ENCODE measurements around the gene TPCN1.

Gene TPCN1

DNA sequence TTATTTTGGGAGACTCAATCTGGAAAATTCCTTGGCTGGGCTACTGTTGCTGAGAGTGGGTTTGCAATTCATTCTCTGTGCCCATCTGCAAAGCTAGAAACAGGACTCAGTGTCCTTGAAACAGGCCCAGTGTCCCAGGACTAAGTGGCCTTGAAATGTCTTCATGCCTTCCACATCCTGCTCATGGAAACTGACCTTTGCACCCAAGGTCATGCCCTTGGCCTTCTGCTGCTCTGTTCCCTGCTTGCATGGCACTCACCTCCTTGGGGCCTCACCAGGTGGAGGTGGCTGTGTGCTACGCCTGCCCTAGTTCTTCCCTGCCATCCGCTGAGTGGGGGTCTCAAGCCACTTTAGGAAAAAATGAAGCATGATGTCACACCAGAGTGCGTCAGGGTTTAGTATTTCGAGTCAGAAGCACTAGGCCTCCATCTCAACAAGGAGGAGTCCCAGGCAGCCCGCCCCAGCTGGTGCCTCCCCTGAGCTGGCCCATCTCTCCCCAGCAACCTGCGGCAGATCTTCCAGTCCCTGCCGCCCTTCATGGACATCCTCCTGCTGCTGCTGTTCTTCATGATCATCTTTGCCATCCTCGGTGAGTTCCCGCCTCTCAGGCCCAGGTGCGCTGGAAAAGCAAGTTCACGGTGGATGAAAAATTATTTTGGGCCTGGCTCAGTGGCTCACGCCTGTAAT lies 48.1 kb downstream of the TPCN1 start:
- no peak for DNase-seq (ENCODE audit: low spot score in 2 of 2)
- Mint-ChIP-seq H3K36me3 (peaks cover 7% of the 10 kb centered on the region), H3K4me3 (no peak overlapping the region), H3K27ac (no peak overlapping the region), H3K9me3 (no peaks in the 10 kb centered on the region), H3K4me1 (peaks cover 12% of the 10 kb centered on the region)
- ATAC-seq, result no peak

DNA sequence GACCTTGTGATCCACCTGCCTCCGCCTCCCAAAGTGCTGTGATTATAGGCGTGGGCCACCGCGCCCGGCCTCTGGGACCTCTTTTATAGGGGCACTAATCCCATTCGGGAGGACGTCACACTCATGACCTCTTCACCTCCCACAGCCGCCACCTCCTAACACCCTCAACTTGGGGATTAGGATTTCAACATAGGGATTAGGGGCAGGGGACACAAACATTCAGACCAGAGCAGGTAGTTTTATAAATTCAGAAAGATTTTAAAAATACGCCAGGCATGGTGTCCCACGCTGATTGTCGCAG lies 49.4 kb downstream of the TPCN1 start:
- Mint-ChIP-seq H3K9me3 (no peaks in the 10 kb centered on the region), H3K4me1 (peaks cover 12% of the 10 kb centered on the region), H3K27ac (no peak overlapping the region), H3K4me3 (no peak overlapping the region), H3K36me3 (peaks cover 7% of the 10 kb centered on the region)
- ATAC-seq (no peak), DNase-seq (ENCODE audit: low spot score in 2 of 2) (no peak)

DNA sequence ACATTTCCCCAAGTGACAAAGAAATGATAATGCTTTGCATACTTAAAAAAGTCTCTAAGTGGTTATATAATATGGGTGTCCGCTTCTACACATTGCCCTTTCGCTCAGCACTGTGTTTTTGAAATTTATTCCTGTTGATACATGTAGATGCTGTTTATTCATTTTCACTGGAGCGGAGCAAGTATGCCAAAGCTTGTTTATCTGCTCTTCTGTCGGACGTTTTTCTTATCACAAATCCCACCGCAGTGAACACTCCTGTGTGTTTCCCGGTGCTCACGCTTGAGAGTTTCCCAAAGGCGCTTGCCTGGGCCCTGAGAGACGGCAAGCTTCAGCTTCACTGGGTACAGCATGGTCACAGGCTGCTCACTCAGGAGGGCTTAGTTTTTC lies 50.2 kb downstream of the TPCN1 start:
- Mint-ChIP-seq H3K27ac (no peak overlapping the region), H3K36me3 (peaks cover 7% of the 10 kb centered on the region), H3K4me1 (peaks cover 12% of the 10 kb centered on the region), H3K4me3 (no peak overlapping the region), H3K9me3 (no peaks in the 10 kb centered on the region)
- ATAC-seq (peak; percentile 17), DNase-seq (ENCODE audit: low spot score in 2 of 2) (no peak)

DNA sequence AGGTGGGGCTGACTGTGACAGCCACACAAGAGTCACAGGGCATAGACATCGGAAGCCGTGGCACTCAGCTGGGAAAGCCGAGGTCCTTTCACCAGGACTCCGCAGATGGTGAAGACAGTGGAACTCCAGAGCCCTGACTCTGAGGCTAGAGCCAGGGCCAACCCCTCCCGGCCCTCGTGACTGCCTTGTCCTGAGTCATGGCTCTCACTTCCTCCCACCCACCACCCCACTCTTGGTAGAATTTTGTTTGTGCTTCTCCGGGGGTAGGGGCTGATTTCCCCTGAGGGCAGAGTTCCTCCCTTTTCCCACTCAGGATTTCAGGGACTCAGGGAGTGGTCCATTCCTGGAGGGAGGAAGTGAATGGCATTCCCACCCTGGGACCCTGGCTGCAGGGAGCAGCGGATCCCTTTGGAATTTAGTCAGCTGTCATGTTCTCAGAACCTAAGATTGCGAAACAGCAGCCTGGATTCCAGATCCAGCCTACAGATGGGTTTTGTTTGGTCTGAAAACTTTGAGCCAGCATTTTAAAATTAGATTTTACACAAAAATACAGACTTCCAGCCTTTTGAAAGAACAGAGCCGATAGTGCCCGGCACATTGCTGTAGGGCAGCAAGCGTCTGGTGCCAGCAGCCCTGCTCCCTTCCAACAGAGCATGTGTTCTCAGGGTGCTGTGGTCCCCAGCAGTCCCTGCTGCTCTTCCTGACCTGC lies 50.7 kb downstream of the TPCN1 start:
- DNase-seq (ENCODE audit: low spot score in 2 of 2) (no peak), ATAC-seq (peak; percentile 78)
- peaks cover 12% of the 10 kb centered on the region for H3K4me1 Mint-ChIP-seq
- peaks cover 7% of the 10 kb centered on the region for H3K36me3 Mint-ChIP-seq
- H3K27ac Mint-ChIP-seq, result peak overlapping the region; percentile 50
- no peaks in the 10 kb centered on the region for H3K9me3 Mint-ChIP-seq
- no peak overlapping the region for H3K4me3 Mint-ChIP-seq

DNA sequence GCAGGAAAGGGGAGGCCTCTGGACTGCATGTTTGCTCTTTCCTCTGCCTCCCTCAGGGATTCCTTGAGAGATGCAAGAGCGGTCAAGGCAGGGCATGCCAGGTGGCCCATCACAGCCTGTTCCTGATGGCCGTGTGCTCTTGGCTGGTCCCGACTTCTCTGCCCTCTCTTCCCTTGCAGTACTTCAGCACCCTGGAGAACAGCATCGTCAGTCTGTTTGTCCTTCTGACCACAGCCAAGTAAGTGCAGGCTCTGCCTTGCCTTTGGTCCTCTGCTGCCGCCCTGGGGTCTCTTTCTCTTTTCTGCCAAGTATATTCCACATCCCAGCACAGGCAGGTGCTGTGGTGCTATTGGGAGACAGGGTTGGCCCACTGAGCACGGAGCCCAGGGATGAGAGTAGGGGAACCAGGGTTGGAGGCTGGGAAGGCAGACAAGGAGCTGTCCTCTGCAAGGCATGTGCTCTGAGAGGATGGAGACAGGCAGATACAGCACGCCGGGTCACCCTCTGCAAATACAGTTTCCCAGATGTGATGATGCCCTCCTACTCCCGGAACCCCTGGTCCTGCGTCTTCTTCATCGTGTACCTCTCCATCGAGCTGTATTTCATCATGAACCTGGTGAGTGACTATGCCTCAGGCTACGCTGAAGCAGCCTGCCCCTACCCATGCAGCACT lies 51.9 kb downstream of the TPCN1 start:
- no peak for ATAC-seq
- H3K4me3 Mint-ChIP-seq, result no peak overlapping the region
- H3K27ac Mint-ChIP-seq, result no peak overlapping the region
- no peak for DNase-seq (ENCODE audit: low spot score in 2 of 2)
- no peaks in the 10 kb centered on the region for H3K9me3 Mint-ChIP-seq
- H3K36me3 Mint-ChIP-seq, result no peaks in the 10 kb centered on the region
- peaks cover 12% of the 10 kb centered on the region for H3K4me1 Mint-ChIP-seq

DNA sequence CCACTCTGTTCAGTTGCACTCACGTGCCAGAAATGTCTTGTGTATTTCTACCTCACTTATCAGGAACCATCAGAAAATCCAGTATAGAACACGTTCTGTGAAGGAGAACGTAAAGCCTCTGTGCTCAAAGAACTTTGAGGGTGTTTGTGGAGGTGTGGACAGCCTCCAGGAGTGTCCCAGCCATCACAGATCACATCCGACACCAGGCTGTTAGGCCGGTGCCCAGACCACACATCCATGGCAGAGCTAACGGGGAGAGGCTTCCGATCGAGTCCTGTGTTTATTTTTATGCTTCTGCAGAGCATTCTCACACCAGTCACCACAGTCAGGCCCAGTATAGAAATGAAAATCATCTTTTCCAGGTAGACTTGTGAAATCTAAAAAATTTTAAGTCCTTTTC lies 53.6 kb downstream of the TPCN1 start:
- no peak for DNase-seq (ENCODE audit: low spot score in 2 of 2)
- Mint-ChIP-seq H3K4me3 (no peak overlapping the region), H3K36me3 (peaks cover 3% of the 10 kb centered on the region), H3K4me1 (peaks cover 12% of the 10 kb centered on the region), H3K27ac (no peak overlapping the region), H3K9me3 (no peaks in the 10 kb centered on the region)
- ATAC-seq, result no peak

DNA sequence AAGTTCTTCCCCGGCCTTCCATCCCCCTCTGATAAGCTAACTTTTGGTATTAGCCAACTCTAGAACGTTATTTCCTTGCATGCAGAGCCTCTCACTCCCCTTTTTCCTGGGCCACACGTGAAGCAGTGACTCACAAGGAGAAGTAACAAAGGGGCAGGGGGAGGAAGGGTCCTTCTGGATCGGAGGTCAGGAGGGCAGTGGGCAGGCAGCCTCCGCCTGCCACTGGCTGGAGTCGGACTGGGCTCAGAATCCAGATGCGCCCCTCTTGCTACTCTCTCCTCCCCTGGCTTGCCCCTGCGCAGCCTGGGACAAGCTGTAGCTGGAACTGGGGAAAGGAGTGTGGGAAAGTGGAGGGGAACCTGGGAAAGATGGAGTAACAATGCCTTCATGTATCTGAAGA lies 55.0 kb downstream of the TPCN1 start:
- H3K4me3 Mint-ChIP-seq, result no peak overlapping the region
- DNase-seq (ENCODE audit: low spot score in 2 of 2) (no peak), ATAC-seq (no peak)
- peaks cover 5% of the 10 kb centered on the region for H3K36me3 Mint-ChIP-seq
- peaks cover 12% of the 10 kb centered on the region for H3K4me1 Mint-ChIP-seq
- no peaks in the 10 kb centered on the region for H3K9me3 Mint-ChIP-seq
- H3K27ac Mint-ChIP-seq, result peak overlapping the region; percentile 40

DNA sequence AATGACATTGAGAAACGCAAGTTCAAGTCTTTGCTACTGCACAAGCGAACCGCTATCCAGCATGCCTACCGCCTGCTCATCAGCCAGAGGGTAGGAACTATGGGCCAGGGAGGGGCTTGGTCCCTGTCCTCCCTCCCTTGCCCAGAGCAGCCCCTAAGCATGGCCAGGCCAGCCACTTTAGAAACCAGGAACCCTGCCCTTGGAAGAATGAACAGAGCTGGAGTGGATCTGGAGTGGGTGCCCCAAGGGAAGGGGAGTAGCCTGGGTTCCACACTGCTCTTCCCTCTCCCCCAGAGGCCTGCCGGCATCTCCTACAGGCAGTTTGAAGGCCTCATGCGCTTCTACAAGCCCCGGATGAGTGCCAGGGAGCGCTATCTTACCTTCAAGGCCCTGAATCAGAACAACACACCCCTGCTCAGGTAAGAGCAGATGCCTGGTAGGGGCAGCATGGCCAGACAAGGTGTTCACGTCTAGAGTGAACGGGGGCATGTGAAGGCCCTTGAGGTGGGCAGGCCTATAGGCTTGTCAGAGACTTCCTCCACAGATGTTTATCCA lies 55.8 kb downstream of the TPCN1 start:
- H3K4me3 Mint-ChIP-seq, result no peak overlapping the region
- H3K36me3 Mint-ChIP-seq, result peaks cover 5% of the 10 kb centered on the region
- DNase-seq (ENCODE audit: low spot score in 2 of 2) (no peak), ATAC-seq (no peak)
- H3K4me1 Mint-ChIP-seq, result peaks cover 6% of the 10 kb centered on the region
- no peaks in the 10 kb centered on the region for H3K9me3 Mint-ChIP-seq
- H3K27ac Mint-ChIP-seq, result peak overlapping the region; percentile 40

DNA sequence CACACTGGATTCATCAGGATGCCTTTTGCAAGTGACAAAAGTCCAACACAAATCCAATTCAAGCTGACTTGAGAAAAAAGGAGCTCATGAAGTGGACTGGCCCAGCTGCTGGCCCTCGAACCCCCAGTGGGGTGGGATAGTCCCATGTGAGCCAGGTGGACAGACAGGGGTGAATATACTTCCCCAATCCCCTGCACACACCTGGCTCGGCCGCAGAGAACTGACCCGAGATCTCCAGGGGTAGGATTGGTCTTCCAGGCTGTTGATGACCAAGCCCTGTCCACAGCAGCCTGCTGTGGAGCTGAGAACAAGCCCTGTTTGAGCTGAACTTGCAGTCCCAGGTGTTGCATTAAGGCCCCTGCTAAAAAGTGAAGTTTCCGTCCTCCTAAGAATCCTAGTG lies 56.2 kb downstream of the TPCN1 start:
- H3K4me1 Mint-ChIP-seq, result peaks cover 1% of the 10 kb centered on the region
- no peaks in the 10 kb centered on the region for H3K9me3 Mint-ChIP-seq
- H3K4me3 Mint-ChIP-seq, result no peak overlapping the region
- peaks cover 5% of the 10 kb centered on the region for H3K36me3 Mint-ChIP-seq
- DNase-seq (ENCODE audit: low spot score in 2 of 2), result no peak
- ATAC-seq, result no peak
- H3K27ac Mint-ChIP-seq, result peak overlapping the region; percentile 33

DNA sequence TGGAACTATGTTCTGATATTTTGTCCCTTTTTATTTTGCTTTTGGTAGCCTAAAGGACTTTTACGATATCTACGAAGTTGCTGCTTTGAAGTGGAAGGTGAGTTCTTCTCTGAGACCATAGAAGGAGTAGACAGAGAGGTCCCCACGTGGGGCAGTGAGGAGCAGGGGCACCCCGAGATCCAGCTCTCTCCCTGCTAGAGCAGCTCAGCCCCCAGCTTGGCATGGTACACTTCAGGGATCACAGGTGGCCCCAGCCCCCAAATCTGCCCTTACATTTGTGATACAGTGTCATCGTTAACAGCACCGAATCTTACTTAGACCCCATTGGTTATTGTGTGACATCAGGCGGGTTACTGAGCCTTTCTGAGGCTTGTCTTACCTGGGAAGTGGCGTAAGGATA lies 56.9 kb downstream of the TPCN1 start:
- no peak for ATAC-seq
- peaks cover 5% of the 10 kb centered on the region for H3K36me3 Mint-ChIP-seq

DNA sequence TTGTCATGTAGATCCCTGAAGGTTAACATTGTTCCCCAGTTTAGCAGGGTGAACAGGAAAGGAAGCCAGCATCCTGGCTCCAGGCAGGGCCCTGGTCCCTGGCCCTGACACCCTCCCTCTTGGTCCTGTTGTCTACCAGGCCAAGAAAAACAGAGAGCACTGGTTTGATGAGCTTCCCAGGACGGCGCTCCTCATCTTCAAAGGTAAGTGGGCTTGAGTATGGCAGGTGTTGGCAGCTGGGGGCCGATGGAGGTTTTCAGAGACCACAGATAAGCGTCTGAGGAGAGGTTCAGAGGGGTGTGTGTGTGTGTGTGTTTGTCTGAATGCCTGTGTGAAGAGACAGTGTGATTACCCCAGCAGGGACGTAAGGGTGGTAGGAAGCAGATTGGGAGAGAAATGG lies 57.4 kb downstream of the TPCN1 start:
- peaks cover 5% of the 10 kb centered on the region for H3K36me3 Mint-ChIP-seq
- H3K4me3 Mint-ChIP-seq, result no peak overlapping the region
- no peaks in the 10 kb centered on the region for H3K4me1 Mint-ChIP-seq
- peak overlapping the region; percentile 33 for H3K27ac Mint-ChIP-seq
- ATAC-seq (no peak), DNase-seq (ENCODE audit: low spot score in 2 of 2) (no peak)
- no peaks in the 10 kb centered on the region for H3K9me3 Mint-ChIP-seq

More for the DNA sequence above, 56.9 kb downstream of the TPCN1 start:
- Mint-ChIP-seq H3K9me3 (no peaks in the 10 kb centered on the region), H3K4me3 (no peak overlapping the region), H3K27ac (peak overlapping the region; percentile 33), H3K4me1 (no peaks in the 10 kb centered on the region)
- no peak for DNase-seq (ENCODE audit: low spot score in 2 of 2)

DNA sequence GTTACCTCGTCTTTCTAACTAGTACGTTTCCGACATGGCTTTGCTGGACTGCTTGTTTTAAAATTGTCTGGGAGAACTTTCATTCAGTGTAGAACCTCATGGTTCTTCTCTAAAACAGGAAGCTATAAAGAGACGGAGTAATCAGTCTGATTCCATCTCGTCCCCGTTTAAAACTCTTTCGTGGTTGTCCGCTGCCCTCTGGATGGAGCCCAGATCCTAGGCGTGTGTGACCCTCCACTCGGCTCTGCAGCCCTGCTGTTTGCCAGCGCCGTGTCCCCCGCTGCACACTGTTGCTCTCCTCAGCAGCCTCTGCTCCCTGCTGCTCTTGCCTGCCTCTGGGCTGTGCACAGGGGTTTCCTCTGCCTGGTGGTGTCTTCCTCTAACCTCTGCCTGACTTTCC lies 63.5 kb downstream of the TPCN1 start:
- no peak overlapping the region for H3K27ac Mint-ChIP-seq

DNA sequence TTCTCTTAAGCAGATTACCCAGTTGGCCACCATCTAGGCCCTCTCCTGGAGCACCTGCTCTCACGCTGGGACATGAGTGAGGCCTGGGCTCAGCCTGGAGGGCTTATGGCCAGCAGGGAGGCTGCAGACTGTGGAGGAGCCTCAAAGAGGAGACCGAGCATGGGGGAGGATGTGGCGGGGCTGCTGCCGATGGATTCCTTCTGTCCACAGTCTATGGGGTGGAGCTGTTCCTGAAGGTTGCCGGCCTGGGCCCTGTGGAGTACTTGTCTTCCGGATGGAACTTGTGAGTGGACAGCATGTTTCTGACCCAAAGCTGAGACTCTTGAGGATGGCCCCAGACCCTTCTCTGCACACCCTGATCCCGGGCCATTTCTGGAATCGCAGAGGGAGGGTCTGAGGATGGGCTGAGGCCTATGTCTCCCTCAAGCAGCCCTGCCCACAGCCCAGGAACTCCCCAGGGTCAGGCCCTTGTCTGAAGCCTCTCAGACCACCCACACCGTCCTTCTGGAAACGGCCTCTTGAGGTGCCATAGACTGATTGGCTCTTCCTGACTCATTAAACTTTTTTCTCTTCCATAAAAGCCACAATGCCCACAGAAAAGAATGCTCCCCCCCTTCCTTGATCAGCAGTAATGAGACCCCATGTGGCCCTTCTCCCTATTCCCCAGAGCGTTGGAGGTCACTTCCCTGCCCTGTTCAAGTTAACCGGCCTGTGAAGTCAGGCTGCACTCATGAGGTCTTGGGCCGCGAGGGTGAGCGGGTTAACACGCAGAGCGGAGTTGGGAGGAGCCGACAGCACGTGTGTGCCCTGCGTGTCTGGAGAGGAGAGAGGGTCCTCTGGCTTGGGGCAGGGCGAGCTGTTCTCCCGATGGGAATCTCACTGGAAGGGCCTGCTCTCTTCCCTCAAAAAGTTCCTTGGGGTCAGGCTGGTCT lies 64.7 kb downstream of the TPCN1 start:
- no peak for ATAC-seq
- no peak overlapping the region for H3K4me3 Mint-ChIP-seq
- DNase-seq (ENCODE audit: low spot score in 2 of 2), result no peak
- H3K4me1 Mint-ChIP-seq, result no peaks in the 10 kb centered on the region
- peaks cover 21% of the 10 kb centered on the region for H3K36me3 Mint-ChIP-seq
- H3K9me3 Mint-ChIP-seq, result no peaks in the 10 kb centered on the region
- peak overlapping the region; percentile 33 for H3K27ac Mint-ChIP-seq

More for the DNA sequence above, 63.5 kb downstream of the TPCN1 start:
- Mint-ChIP-seq H3K4me3 (no peak overlapping the region), H3K4me1 (no peaks in the 10 kb centered on the region), H3K9me3 (no peaks in the 10 kb centered on the region), H3K36me3 (peaks cover 17% of the 10 kb centered on the region)
- ATAC-seq (no peak), DNase-seq (ENCODE audit: low spot score in 2 of 2) (no peak)

DNA sequence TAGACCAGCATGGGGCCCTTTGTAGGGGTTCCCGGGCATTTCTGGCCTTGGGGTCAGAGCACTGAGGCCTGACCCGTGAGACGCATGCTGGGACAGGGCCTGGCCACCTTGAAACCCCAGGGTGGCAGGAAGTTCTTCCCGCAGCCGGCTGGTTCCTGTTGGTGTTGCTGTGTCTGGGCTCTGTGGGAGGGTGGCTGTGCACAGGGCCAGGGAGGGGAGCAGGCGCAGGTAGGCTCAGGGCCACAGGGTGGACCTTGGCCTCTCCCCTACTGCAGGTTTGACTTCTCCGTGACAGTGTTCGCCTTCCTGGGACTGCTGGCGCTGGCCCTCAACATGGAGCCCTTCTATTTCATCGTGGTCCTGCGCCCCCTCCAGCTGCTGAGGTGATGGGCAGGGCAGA lies 65.4 kb downstream of the TPCN1 start:
- no peak for DNase-seq (ENCODE audit: low spot score in 2 of 2)
- H3K9me3 Mint-ChIP-seq, result no peaks in the 10 kb centered on the region
- peak overlapping the region; percentile 33 for H3K27ac Mint-ChIP-seq
- no peaks in the 10 kb centered on the region for H3K4me1 Mint-ChIP-seq
- no peak overlapping the region for H3K4me3 Mint-ChIP-seq
- H3K36me3 Mint-ChIP-seq, result peaks cover 21% of the 10 kb centered on the region
- ATAC-seq, result no peak

All from stimulated activated effector memory CD8-positive, alpha-beta T cell treated with anti-CD3 and anti-CD28 coated beads, Interleukin-12 subunit alpha, Interleukin-12 subunit beta, amount 100 ng/mL, for 72 hours (primary cell).